Sigmoid colon (tissue), 7 donors: ENCODE data around the gene LPAR3. TPM values are rescaled to one million over a fixed set of nuclear protein-coding genes. Genes with fewer than 3 reads are reported as not detected.

Experiments used
- DNase-seq: peaks from one replicate; pipeline ENCODE4 v3.0.0-alpha.2; 2019
- H3K27ac ChIP-seq, 4 donors: fragments of 200-600 bp; sonication (generic); one replicate each; pipeline ENCODE4 v1.5.1; 2016 to 2019; ENCODE audit warnings: mild to moderate bottlenecking in 1 of 4
- H3K27me3 ChIP-seq, 3 donors: fragments of 200-600 bp; sonication (generic); one replicate each; pipeline ENCODE4 v1.5.1; 2019; ENCODE audit warnings: mild to moderate bottlenecking in 1 of 3
- H3K36me3 ChIP-seq, 4 donors: fragments of 200-600 bp; sonication (generic); one replicate each; pipeline ENCODE4 v1.5.1; 2016 to 2019
- H3K4me1 ChIP-seq, 4 donors: fragments of 200-600 bp; sonication (generic); one replicate each; pipeline ENCODE4 v1.5.1; 2017 to 2019
- H3K4me3 ChIP-seq, 4 donors: fragments of 200-600 bp; sonication (generic); one replicate each; pipeline ENCODE4 v1.5.1; 2017 to 2019; ENCODE audit warnings: mild to moderate bottlenecking in 2 of 4, moderate library complexity in 1 of 4
- H3K9me3 ChIP-seq, 4 donors: fragments of 200-600 bp in 3 of 4; sonication (generic) in 3 of 4; one replicate each; pipeline versions ENCODE4 v1.5.1 to v1.6.1; 2013 to 2019
- CTCF ChIP-seq, 4 experiments: fragments of 450-650 bp in 3 of 4; fragments of 200-600 bp in 1 of 4; IDR thresholded peaks; one replicate each; pipeline ENCODE4 v1.5.1; 2016 to 2019; ENCODE audit warnings: antibody characterized with exemption in 4 of 4, mild to moderate bottlenecking in 3 of 4, moderate library complexity in 2 of 4
- EP300 ChIP-seq, 4 donors: sonication (generic); formaldehyde crosslinking; IDR thresholded peaks; one replicate each; pipeline ENCODE4 v1.6.1; 2017; ENCODE audit warnings: antibody characterized with exemption in 4 of 4
- POLR2A ChIP-seq, 2 donors: fragments of 450-650 bp; IDR thresholded peaks; one replicate each; pipeline ENCODE4 v1.6.1; 2016; ENCODE audit warnings: antibody characterized with exemption in 2 of 2, mild to moderate bottlenecking in 2 of 2, moderate library complexity in 2 of 2
- POLR2AphosphoS5 ChIP-seq, 4 donors: sonication (generic); formaldehyde crosslinking; IDR thresholded peaks; one replicate each; pipeline ENCODE4 v1.6.1; 2017; ENCODE audit warnings: antibody characterized with exemption in 4 of 4
- WGBS, 2 donors: extraction: QIAGEN DNeasy Blood & Tissue Kit; methylation state at CpG; one replicate each; pipeline ENCODE4 v1.1.7; 2013; 5-methylcytosine and 5-hydroxymethylcytosine counted together
- intact Hi-C: fragments of 100-400 bp; cut with DNase I; formaldehyde crosslinking; loops from one replicate; pipeline ENCODE4 v1.15.1; 2023
- polyA plus RNA-seq, 3 donors: library from polyadenylated mRNA; stranded (reverse); fragments of 200-250 nt; gene quantifications; one replicate each; pipeline ENCODE4 v1.2.3, GENCODE V29; 2013
- total RNA-seq, 4 donors: library from RNA; depleted of rRNA; stranded (reverse); fragments of >200 nt; gene quantifications; one replicate each; pipeline ENCODE4 v1.1.0, GENCODE V29; 2016
- donor health status: healthy with polysubstance abuse.
- donor health status: Bipolar disorder and iron deficiency.
- donor health status: healthy.

The LPAR3 gene
- total and polyA plus RNA-seq, 7 donors, result 0.23 to 1.4 (median 0.60) TPM; not detected in 4

- Histone ChIP-seq H3K27me3 (no peaks in the 10 kb centered on the region), H3K4me1 (peaks cover 0 to 8% (median 0%) of the 10 kb centered on the region in 4 donors), H3K4me3 (no peak overlapping the region), H3K27ac (no peak overlapping the region), H3K36me3 (no peaks in the 10 kb centered on the region), H3K9me3 (no peaks in the 10 kb centered on the region)
- no peak for TF ChIP-seq POLR2A (IDR thresholded peaks at IDR 0.05)
- intact Hi-C loops, result no loop called here
- no peak for DNase-seq
These were observed 52.7 kb downstream of the LPAR3 start for GRCh38 chr1:84840346-84840745.

- Histone ChIP-seq H3K36me3 (no peaks in the 10 kb centered on the region), H3K9me3 (no peaks in the 10 kb centered on the region), H3K4me1 (peaks cover 0 to 8% (median 0%) of the 10 kb centered on the region in 4 donors), H3K27me3 (no peaks in the 10 kb centered on the region), H3K4me3 (no peak overlapping the region), H3K27ac (no peak overlapping the region)
- TF ChIP-seq POLR2A (IDR thresholded peaks at IDR 0.05) (no peak), CTCF (IDR thresholded peaks at IDR 0.05) (no peak), EP300 (IDR thresholded peaks at IDR 0.05) (no peak), POLR2AphosphoS5 (IDR thresholded peaks at IDR 0.05) (no peak)
- DNase-seq, result no peak
- intact Hi-C loops, result no loop called here
- WGBS, 2 donors, result 53 to 85% methylated on average over 1 of the region's 1 CpG
These were observed 53.5 kb downstream of the LPAR3 start for GRCh38 chr1:84839544-84839943.

DNA sequence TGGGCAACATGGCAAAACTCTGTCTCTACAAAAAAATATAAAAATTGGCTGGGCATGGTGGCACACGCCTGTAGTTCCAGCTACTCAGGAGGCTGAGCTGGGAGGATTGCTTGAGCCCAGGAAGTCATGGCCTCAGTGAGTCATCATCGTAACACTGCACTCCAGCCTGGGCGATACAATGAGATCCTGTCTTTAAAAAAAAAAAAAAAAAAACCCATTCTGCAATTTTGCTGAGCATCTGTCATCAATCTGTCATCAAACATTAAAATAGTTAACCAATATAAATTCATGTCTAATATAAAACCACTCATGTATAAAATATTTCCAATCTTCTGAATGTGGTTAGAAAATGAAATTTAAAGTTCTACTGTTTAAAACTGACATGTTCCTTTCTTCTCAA, 56.9 kb downstream of the LPAR3 start:
- TF ChIP-seq EP300 (IDR thresholded peaks at IDR 0.05) (no peak), POLR2A (IDR thresholded peaks at IDR 0.05) (no peak), CTCF (IDR thresholded peaks at IDR 0.05) (no peak), POLR2AphosphoS5 (IDR thresholded peaks at IDR 0.05) (no peak)
- no peak for DNase-seq
- intact Hi-C loops, result no loop called here
- H3K36me3 ChIP-seq, result no peaks in the 10 kb centered on the region
- no peak overlapping the region for H3K4me3 ChIP-seq
- WGBS, 2 donors, result 82 to 87% methylated on average over 3 of the region's 3 CpGs
- H3K27me3 ChIP-seq, result no peaks in the 10 kb centered on the region
- no peaks in the 10 kb centered on the region for H3K4me1 ChIP-seq
- H3K9me3 ChIP-seq, result no peaks in the 10 kb centered on the region
- H3K27ac ChIP-seq, result no peak overlapping the region

DNA sequence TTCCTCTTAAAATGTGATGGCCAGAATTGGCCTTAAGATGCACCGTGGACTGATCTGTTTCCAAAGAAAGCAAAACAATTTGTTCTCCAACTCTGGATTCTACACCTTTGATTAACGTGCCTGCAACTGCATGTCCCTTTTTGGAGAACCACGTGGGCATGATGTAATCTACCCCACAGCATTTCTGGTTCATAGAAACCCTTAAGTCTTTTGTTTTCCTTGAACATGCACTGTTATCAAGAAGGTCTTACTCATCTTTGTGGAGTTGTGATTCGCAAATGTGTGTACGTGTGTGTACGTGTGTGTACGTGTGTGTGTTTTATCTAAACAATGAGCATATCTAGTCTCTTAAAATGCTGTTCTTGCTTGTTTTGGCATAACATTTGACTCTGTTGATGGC, 57.8 kb downstream of the LPAR3 start:
- no peaks in the 10 kb centered on the region for H3K4me1 ChIP-seq
- DNase-seq, result no peak
- intact Hi-C loops, result no loop called here
- no peaks in the 10 kb centered on the region for H3K36me3 ChIP-seq
- no peaks in the 10 kb centered on the region for H3K27me3 ChIP-seq
- H3K27ac ChIP-seq, result no peak overlapping the region
- TF ChIP-seq POLR2A (IDR thresholded peaks at IDR 0.05), result no peak
- no peak for TF ChIP-seq POLR2AphosphoS5 (IDR thresholded peaks at IDR 0.05)
- no peak for TF ChIP-seq CTCF (IDR thresholded peaks at IDR 0.05)
- TF ChIP-seq EP300 (IDR thresholded peaks at IDR 0.05), result no peak
- 82 to 90% methylated on average over 7 of the region's 7 CpGs for WGBS, 2 donors
- no peak overlapping the region for H3K4me3 ChIP-seq
- no peaks in the 10 kb centered on the region for H3K9me3 ChIP-seq

GRCh38 chr1:84834419-84835064, 58.5 kb downstream of the LPAR3 start:
- WGBS, 2 donors, result 86 to 92% methylated on average over 1 of the region's 1 CpG
- no peaks in the 10 kb centered on the region for H3K27me3 ChIP-seq
- no peak overlapping the region for H3K27ac ChIP-seq
- intact Hi-C loops, result no loop called here
- H3K4me3 ChIP-seq, result no peak overlapping the region
- DNase-seq, result no peak
- H3K36me3 ChIP-seq, result no peaks in the 10 kb centered on the region
- TF ChIP-seq POLR2A (IDR thresholded peaks at IDR 0.05) (no peak), POLR2AphosphoS5 (IDR thresholded peaks at IDR 0.05) (no peak)
- H3K4me1 ChIP-seq, result no peaks in the 10 kb centered on the region
- no peaks in the 10 kb centered on the region for H3K9me3 ChIP-seq

DNA sequence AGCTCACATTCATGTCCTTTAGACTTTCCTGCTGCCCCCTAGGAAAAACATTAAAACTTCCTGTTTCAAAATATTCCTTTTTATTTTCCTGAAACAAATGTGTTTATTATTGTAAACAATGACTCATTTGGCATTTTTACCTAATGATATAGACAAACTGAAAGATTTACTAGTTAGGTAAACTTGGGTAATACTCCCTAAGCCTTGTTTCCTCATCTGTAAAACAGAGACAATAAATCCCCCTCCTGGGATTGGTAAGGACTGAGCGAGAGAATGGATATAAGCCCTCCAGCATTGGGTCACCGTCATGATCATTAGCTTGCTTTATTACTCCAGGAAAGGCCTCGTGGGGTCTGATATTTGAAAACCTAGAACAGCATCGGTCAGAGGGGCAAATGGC, 59.8 kb downstream of the LPAR3 start:
- intact Hi-C loops, result no loop called here

More for the DNA sequence above, 59.8 kb downstream of the LPAR3 start:
- no peak overlapping the region for H3K4me3 ChIP-seq
- H3K27ac ChIP-seq, result no peak overlapping the region
- no peaks in the 10 kb centered on the region for H3K9me3 ChIP-seq
- no peaks in the 10 kb centered on the region for H3K4me1 ChIP-seq
- H3K36me3 ChIP-seq, result no peaks in the 10 kb centered on the region
- WGBS, 2 donors, result 80 to 81% methylated on average over 4 of the region's 4 CpGs
- TF ChIP-seq CTCF (IDR thresholded peaks at IDR 0.05), result no peak
- no peak for TF ChIP-seq EP300 (IDR thresholded peaks at IDR 0.05)
- TF ChIP-seq POLR2A (IDR thresholded peaks at IDR 0.05), result no peak
- H3K27me3 ChIP-seq, result no peaks in the 10 kb centered on the region
- DNase-seq, result no peak
